Thoracic aorta (tissue), 2 donors: ENCODE results near the gene HLA-DPB1. TPM values are rescaled to one million over a fixed set of nuclear protein-coding genes. Genes with fewer than 3 reads are reported as not detected.
"Not testable (repeated sequence)": the region's sequence is repeated elsewhere in the genome, so short reads cannot be mapped to it uniquely, and the experiment has no call there.

ENCODE experiments used
- ATAC-seq: fragments of 150-250 bp; one replicate; pipeline ENCODE4 v1.8.0; 2017; ENCODE audit warnings: low read depth; ENCODE audit not compliant: insufficient number of reproducible peaks, low FRiP score
- DNase-seq: peaks from one replicate; pipeline ENCODE4 v3.0.0-alpha.2; 2020; ENCODE audit warnings: low spot score
- H3K27ac ChIP-seq, 2 donors: fragments of 200-600 bp; sonication (generic); 1 replicate in 1 of 2; 2 replicates in 1 of 2; pipeline ENCODE4 v1.5.1; 2016; ENCODE audit warnings: mild to moderate bottlenecking in 2 of 2, moderate library complexity in 2 of 2
- H3K27me3 ChIP-seq: fragments of 200-600 bp; sonication (generic); replicated peaks from 2 replicates; pipeline ENCODE4 v1.6.0; 2016; ENCODE audit warnings: mild to moderate bottlenecking; ENCODE audit not compliant: insufficient read depth
- H3K36me3 ChIP-seq: fragments of 200-600 bp; sonication (generic); one replicate; pipeline ENCODE4 v1.5.1; 2016
- H3K4me1 ChIP-seq, 2 donors: fragments of 200-600 bp; sonication (generic); 1 replicate in 1 of 2; 2 replicates in 1 of 2; pipeline versions ENCODE4 v1.5.1 to v1.6.0; 2016; ENCODE audit warnings: low read depth in 2 of 2, mild to moderate bottlenecking in 1 of 2; ENCODE audit not compliant: control insufficient read depth in 1 of 2
- H3K4me3 ChIP-seq: fragments of 200-600 bp; sonication (generic); 2 replicates; pipeline ENCODE4 v1.5.1; 2016; ENCODE audit warnings: mild to moderate bottlenecking
- H3K9me3 ChIP-seq: fragments of 200-600 bp; sonication (generic); 2 replicates; pipeline ENCODE4 v1.5.1; 2016
- CTCF ChIP-seq: fragments of 200-600 bp; sonication (generic); IDR thresholded peaks from one replicate; pipeline ENCODE4 v1.5.1; 2019; ENCODE audit warnings: antibody characterized with exemption
- total RNA-seq, 2 donors: library from RNA; depleted of rRNA; stranded (reverse); fragments of >200 nt; gene quantifications; one replicate each; pipeline versions ENCODE4 v1.1.0 to v1.2.3, GENCODE V29; 2016

HLA-DPB1 gene
- total RNA-seq, 2 donors from 2014 or later = 78.4 to 112 TPM

- no peak for ATAC-seq
Measured at GRCh38 chr6:33052627-33053026, 23.2 kb upstream of the HLA-DPB1 start.

GRCh38 chr6:33053230-33053629 is 22.6 kb upstream of the HLA-DPB1 start:
- TF ChIP-seq CTCF = no peak
- DNase-seq = no peak

More at GRCh38 chr6:33052627-33053026, 23.2 kb upstream of the HLA-DPB1 start:
- H3K27ac ChIP-seq = no peak overlapping the region
- H3K4me1 ChIP-seq = no peaks in the 10 kb centered on the region
- no peak overlapping the region for H3K4me3 ChIP-seq
- H3K9me3 ChIP-seq = no peaks in the 10 kb centered on the region
- no peak for DNase-seq
- no peak for TF ChIP-seq CTCF
- no peaks in the 10 kb centered on the region for H3K27me3 ChIP-seq
- H3K36me3 ChIP-seq = no peaks in the 10 kb centered on the region

GRCh38 chr6:33057222-33058150 is 18.3 kb upstream of the HLA-DPB1 start:
- TF ChIP-seq CTCF = no peak
- no peak overlapping the region for H3K4me3 ChIP-seq
- ATAC-seq (no peak), DNase-seq (no peak)
- no peaks in the 10 kb centered on the region for H3K36me3 ChIP-seq
- H3K27me3 ChIP-seq = no peaks in the 10 kb centered on the region
- H3K4me1 ChIP-seq = no peaks in the 10 kb centered on the region
- no peak overlapping the region for H3K27ac ChIP-seq
- H3K9me3 ChIP-seq = no peaks in the 10 kb centered on the region

More at GRCh38 chr6:33053230-33053629, 22.6 kb upstream of the HLA-DPB1 start:
- H3K36me3 ChIP-seq = no peaks in the 10 kb centered on the region
- no peak overlapping the region for H3K27ac ChIP-seq
- H3K9me3 ChIP-seq = no peaks in the 10 kb centered on the region
- H3K4me1 ChIP-seq = no peaks in the 10 kb centered on the region
- H3K4me3 ChIP-seq = no peak overlapping the region
- no peak for ATAC-seq
- no peaks in the 10 kb centered on the region for H3K27me3 ChIP-seq

GRCh38 chr6:33061987-33062386 is 13.8 kb upstream of the HLA-DPB1 start:
- ATAC-seq (no peak), DNase-seq (no peak)
- no peak overlapping the region for H3K27ac ChIP-seq
- no peak for TF ChIP-seq CTCF
- H3K36me3 ChIP-seq = no peaks in the 10 kb centered on the region
- no peaks in the 10 kb centered on the region for H3K9me3 ChIP-seq
- H3K4me1 ChIP-seq = no peaks in the 10 kb centered on the region
- no peak overlapping the region for H3K4me3 ChIP-seq
- no peaks in the 10 kb centered on the region for H3K27me3 ChIP-seq

- ATAC-seq, H3K4me3 ChIP-seq, H3K27ac ChIP-seq, DNase-seq, H3K27me3 ChIP-seq, H3K4me1 ChIP-seq, H3K9me3 ChIP-seq, H3K36me3 ChIP-seq: not testable (repeated sequence)
Measured at GRCh38 chr6:33063435-33063834, 12.4 kb upstream of the HLA-DPB1 start.
